Muscle of back (tissue), 10 donors: ENCODE results near the gene LZTFL1. TPM values are rescaled to one million over a fixed set of nuclear protein-coding genes. Genes with fewer than 3 reads are reported as not detected.

Experiments used
- polyA plus RNA-seq, 10 donors: library from polyadenylated mRNA; unstranded; fragments of 120-200 nt; gene quantifications; one replicate each; pipeline ENCODE4 v1.2.1, GENCODE V29; 2013; ENCODE audit not compliant: insufficient read length in 10 of 10

LZTFL1 gene
- polyA plus RNA-seq, 10 donors = 13.1 to 21.7 (median 16.0) TPM

Other genes starting within 250 kb of the LZTFL1 start
- 10 to 100 TPM; 19.2 to 29.8 (median 25.8) TPM for gene LIMD1, start 247.4 kb downstream of the LZTFL1 start, polyA plus RNA-seq
- 10 to 100 TPM; 22.8 to 38.6 (median 28.4) TPM for gene SACM1L, start 152.7 kb downstream of the LZTFL1 start, polyA plus RNA-seq
- gene SLC6A20, start 45.6 kb downstream of the LZTFL1 start, polyA plus RNA-seq = under 1 TPM; 0.09 to 0.29 (median 0.16) TPM
- under 1 TPM in 3 of 10 donors, not detected in 7; 0.11 to 0.31 (median 0.13) TPM for gene CCR9, start 44.4 kb upstream of the LZTFL1 start, polyA plus RNA-seq
- gene CXCR6, start 101.3 kb upstream of the LZTFL1 start, polyA plus RNA-seq = under 1 TPM; 0.12 to 0.66 (median 0.34) TPM
- 10 to 100 TPM; 23.2 to 39.4 (median 30.1) TPM for gene FYCO1, start 153.7 kb upstream of the LZTFL1 start, polyA plus RNA-seq
- under 1 TPM; 0.05 to 0.90 (median 0.19) TPM for gene XCR1, start 185.4 kb upstream of the LZTFL1 start, polyA plus RNA-seq